WTC11 (cell line): ENCODE measurements around the gene SPOCD1. TPM values are rescaled to one million over a fixed set of nuclear protein-coding genes. Genes with fewer than 3 reads are reported as not detected.

ENCODE experiments used
- ATAC-seq: fragments of 200-7000 bp; cut with Tn5 transposase; 2 replicates; pipeline ENCODE4 v1.10.0; 2021; ENCODE audit warnings: mild to moderate bottlenecking, moderate library complexity
- Bru-seq: library from RNA; stranded (reverse); fragments of 400-500 nt; gene quantifications from one replicate; lab custom pipeline; 2021; lab: Mats Ljungman, UMichigan
- CTCF ChIA-PET: fragments of 300-600 bp; sonication (Branson Sonifier 250); formaldehyde crosslinking; loops from one replicate; lab custom pipeline; 2021; ENCODE audit warnings: antibody characterized with exemption; lab: Charles Lee
- POLR2A ChIA-PET: fragments of 350-600 bp; sonication (Branson Sonifier 250); formaldehyde crosslinking; loops from one replicate; lab custom pipeline; 2021; ENCODE audit warnings: antibody characterized with exemption; lab: Charles Lee
- DNase-seq: peaks from one replicate; pipeline ENCODE4 v3.0.0; 2021; ENCODE audit warnings: low spot score
- H3K27ac Mint-ChIP-seq: 2 replicates; pipeline ENCODE4 v1.8.0; 2021; ENCODE audit warnings: mixed read lengths
- H3K27me3 Mint-ChIP-seq: 2 replicates; pipeline ENCODE4 v1.8.0; 2021; ENCODE audit warnings: low read depth, mild to moderate bottlenecking, moderate library complexity, mixed read lengths
- H3K36me3 Mint-ChIP-seq: 2 replicates; pipeline ENCODE4 v1.8.0; 2021; ENCODE audit warnings: mixed read lengths
- H3K4me1 Mint-ChIP-seq: 2 replicates; pipeline ENCODE4 v1.8.0; 2022; ENCODE audit warnings: mixed read lengths
- H3K4me3 Mint-ChIP-seq: 2 replicates; pipeline ENCODE4 v1.8.0; 2021; ENCODE audit warnings: mild to moderate bottlenecking, moderate library complexity, mixed read lengths
- H3K9me3 Mint-ChIP-seq: 2 replicates; pipeline ENCODE4 v1.8.0; 2021; ENCODE audit warnings: mixed read lengths
- AFF4 ChIP-seq: sonication (generic); formaldehyde crosslinking; IDR thresholded peaks from 2 replicates; pipeline ENCODE4 v1.8.1; 2023; ENCODE audit warnings: mild to moderate bottlenecking, missing genetic modification reagents, borderline replicate concordance
- ETV6 ChIP-seq: sonication (generic); formaldehyde crosslinking; IDR thresholded peaks from 2 replicates; pipeline ENCODE4 v1.8.1; 2022; ENCODE audit warnings: mild to moderate bottlenecking, missing genetic modification reagents
- FOXP1 ChIP-seq: sonication (generic); formaldehyde crosslinking; IDR thresholded peaks from 2 replicates; pipeline ENCODE4 v1.8.0; 2022; ENCODE audit warnings: missing genetic modification reagents, mild to moderate bottlenecking, moderate library complexity, borderline replicate concordance
- FOXP4 ChIP-seq: sonication (generic); formaldehyde crosslinking; IDR thresholded peaks from 2 replicates; pipeline ENCODE4 v1.8.0; 2022; ENCODE audit warnings: mild to moderate bottlenecking, missing genetic modification reagents
- HMGXB4 ChIP-seq: sonication (generic); formaldehyde crosslinking; IDR thresholded peaks from 2 replicates; pipeline ENCODE4 v1.8.1; 2023; ENCODE audit warnings: mild to moderate bottlenecking, moderate library complexity, missing genetic modification reagents
- JAZF1 ChIP-seq: fragments of 250-450 bp; sonication (Bioruptor Pico); IDR thresholded peaks from 2 replicates; pipeline ENCODE4 v1.9.0; 2021; ENCODE audit warnings: moderate library complexity, mild to moderate bottlenecking, inconsistent platforms
- JUN ChIP-seq: sonication (generic); formaldehyde crosslinking; IDR thresholded peaks from 2 replicates; pipeline ENCODE4 v1.8.0; 2023; ENCODE audit warnings: mild to moderate bottlenecking, missing genetic modification reagents
- MAX ChIP-seq: sonication (generic); formaldehyde crosslinking; IDR thresholded peaks from 2 replicates; pipeline ENCODE4 v1.8.0; 2022; ENCODE audit warnings: mild to moderate bottlenecking, missing genetic modification reagents
- SMAD4 ChIP-seq: sonication (generic); formaldehyde crosslinking; IDR thresholded peaks from 2 replicates; pipeline ENCODE4 v1.8.0; 2022; ENCODE audit warnings: mild to moderate bottlenecking, missing genetic modification reagents
- SP1 ChIP-seq: sonication (generic); formaldehyde crosslinking; conservative IDR thresholded peaks from 2 replicates; pipeline ENCODE4 v1.8.1; 2022; ENCODE audit warnings: missing genetic modification reagents
- TCF7 ChIP-seq: sonication (generic); formaldehyde crosslinking; IDR thresholded peaks from 2 replicates; pipeline ENCODE4 v1.8.0; 2022; ENCODE audit warnings: mild to moderate bottlenecking, low read depth, missing genetic modification reagents, moderate library complexity
- USF1 ChIP-seq: sonication (generic); formaldehyde crosslinking; IDR thresholded peaks from 2 replicates; pipeline ENCODE4 v1.8.0; 2022; ENCODE audit warnings: mild to moderate bottlenecking, missing genetic modification reagents
- USF2 ChIP-seq: sonication (generic); formaldehyde crosslinking; IDR thresholded peaks from 2 replicates; pipeline ENCODE4 v1.8.1; 2023; ENCODE audit warnings: mild to moderate bottlenecking, missing genetic modification reagents, moderate library complexity
- ZNF219 ChIP-seq: sonication (generic); formaldehyde crosslinking; IDR thresholded peaks from 2 replicates; pipeline ENCODE4 v1.8.0; 2023; ENCODE audit warnings: missing genetic modification reagents, mild to moderate bottlenecking, borderline replicate concordance
- ZNF281 ChIP-seq: sonication (generic); formaldehyde crosslinking; IDR thresholded peaks from 2 replicates; pipeline ENCODE4 v1.8.0; 2023; ENCODE audit warnings: mild to moderate bottlenecking, missing genetic modification reagents
- ZNF532 ChIP-seq: fragments of 250-450 bp; sonication (Bioruptor Pico); IDR thresholded peaks from 2 replicates; pipeline ENCODE4 v1.9.0; 2021; ENCODE audit warnings: mild to moderate bottlenecking, borderline replicate concordance
- long read RNA-seq, 3 experiments: library from RNA in 1 of 3; library from capped mRNA in 1 of 3; library from polyadenylated mRNA in 1 of 3; unstranded in 2 of 3; stranded (forward) in 1 of 3; transcript quantifications; one replicate each; pipeline ENCODE4 v2.0.0, GENCODE V29; 2021
- total RNA-seq: library from RNA; stranded (reverse); gene quantifications from 3 replicates; pipeline ENCODE4 v1.2.3, GENCODE V29; 2021

Gene SPOCD1
- total RNA-seq = 3.0 to 4.9 TPM (median 3.7 TPM) in 3 replicates
- percentile 39 among the genes with signal in this experiment for Bru-seq, nascent RNA
- long read RNA-seq, experiment 1, partial matches to known transcripts = 0 of 3 reads
- long read RNA-seq, experiment 1, other reads (novel, unspliced or antisense) = 2 of 3 reads
- long read RNA-seq, experiment 2, partial matches to known transcripts = 0 of 2 reads
- long read RNA-seq, experiment 2, other reads (novel, unspliced or antisense) = 2 of 2 reads
- long read RNA-seq, experiment 3 = 0 reads

GRCh38 chr1:31815752-31816500 lies at the start of gene SPOCD1:
Gene SPOCD1 (minus strand): TSS chr1:31816022. CDS start chr1:31815333, 689 bp downstream.
- peaks cover 4% of the 10 kb centered on the region; the same call in 1 of the 2 replicates for H3K4me1 Mint-ChIP-seq
- ChIA-PET CTCF (interaction anchor here (0.5 to 12.9 kb wide), 55 partner anchors 8 to 293 kb away, joined by 3 to 153 read pairs (median 4); partner anchors contain the start of genes COL16A1, PEF1, PTP4A2 and TMEM39B), POLR2A (interaction anchor here (1.1 to 2.3 kb wide), 2 partner anchors 148 to 156 kb away, joined by 3 to 6 read pairs; no protein-coding TSS in a partner anchor)
- peak within 1 kb of the TSS; percentile 86 for H3K4me3 Mint-ChIP-seq
- DNase-seq (peak; percentile 99), ATAC-seq (peak; percentile 95)
- H3K36me3 Mint-ChIP-seq = no peaks in the 10 kb centered on the region
- H3K27me3 Mint-ChIP-seq = peaks cover 5% of the 10 kb centered on the region
- H3K9me3 Mint-ChIP-seq = peaks cover 3% of the 10 kb centered on the region; the same call in 1 of the 2 replicates
- H3K27ac Mint-ChIP-seq = 0 out of 2 replicates have a peak within 1 kb of the TSS, but pooled peaks have one; percentile 64
- TF ChIP-seq ZNF281 (CRISPR knock-in tag) = 0 out of 2 replicates have a peak, but pooled peaks have one; percentile 8
- TF ChIP-seq TCF7 (CRISPR knock-in tag) = no peak
- 0 out of 2 replicates have a peak, but pooled peaks have one; percentile 56 for TF ChIP-seq FOXP4
- TF ChIP-seq AFF4 (CRISPR knock-in tag) = no peak; the same call in 1 of the 2 replicates
- no peak; the same call in 1 of the 2 replicates for TF ChIP-seq SP1 (CRISPR knock-in tag)
- TF ChIP-seq FOXP1 (CRISPR knock-in tag) = 0 out of 2 replicates have a peak, but pooled peaks have one; percentile 13
- TF ChIP-seq ETV6 (CRISPR knock-in tag) = 0 out of 2 replicates have a peak, but pooled peaks have one; percentile 17
- peak; percentile 98 for TF ChIP-seq USF1 (CRISPR knock-in tag)
- no peak for TF ChIP-seq ZNF219
- peak; percentile 27; the same call in 1 of the 2 replicates for TF ChIP-seq MAX (CRISPR knock-in tag)
- TF ChIP-seq JUN (CRISPR knock-in tag) = no peak
- 0 out of 2 replicates have a peak, but pooled peaks have one; percentile 60 for TF ChIP-seq HMGXB4 (CRISPR knock-in tag)
- TF ChIP-seq ZNF532 (CRISPR knock-in tag) = no peak
- no peak for TF ChIP-seq JAZF1 (CRISPR knock-in tag)
- TF ChIP-seq USF2 (CRISPR knock-in tag) = peak; percentile 99
- no peak for TF ChIP-seq SMAD4 (CRISPR knock-in tag)
